Type B pancreatic cell (in vitro differentiated cells): ENCODE measurements around the gene DNAH7. TPM values are rescaled to one million over a fixed set of nuclear protein-coding genes. Genes with fewer than 3 reads are reported as not detected.

Experiments
- DNase-seq: peaks from one replicate; pipeline ENCODE4 v3.0.0; 2021; ENCODE audit warnings: mixed read lengths; ENCODE audit not compliant: unreplicated experiment; ENCODE audit errors: extremely low spot score
- H3K27ac Mint-ChIP-seq: 2 replicates; pipeline ENCODE4 v1.8.0; 2021; ENCODE audit warnings: mild to moderate bottlenecking, mixed read lengths
- H3K27me3 Mint-ChIP-seq: 2 replicates; pipeline ENCODE4 v1.8.0; 2021; ENCODE audit warnings: mixed read lengths
- H3K36me3 Mint-ChIP-seq: 2 replicates; pipeline ENCODE4 v1.8.0; 2021; ENCODE audit warnings: mixed read lengths
- H3K4me1 Mint-ChIP-seq: one replicate; pipeline ENCODE4 v1.8.0; 2021; ENCODE audit warnings: mixed read lengths; ENCODE audit not compliant: unreplicated experiment
- H3K4me3 Mint-ChIP-seq: 2 replicates; pipeline ENCODE4 v1.8.0; 2021; ENCODE audit warnings: mild to moderate bottlenecking, mixed read lengths
- H3K9me3 Mint-ChIP-seq: 2 replicates; pipeline ENCODE4 v1.8.0; 2021; ENCODE audit warnings: mixed read lengths
- total RNA-seq: library from RNA; stranded (reverse); gene quantifications from 2 replicates; pipeline ENCODE4 v1.2.1, GENCODE V29; 2021; ENCODE audit warnings: low replicate concordance
- TF ChIP-seq, protein P1 (sequence below): fragments of 200-600 bp; sonication (generic); conservative IDR thresholded peaks from 2 replicates; pipeline ENCODE4 v1.5.0; 2021; ENCODE audit warnings: antibody characterized with exemption, mild to moderate bottlenecking

DNAH7 gene
- total RNA-seq, 1 donor from 2014 or later: 7.5 TPM

- Mint-ChIP-seq H3K4me1 (peaks cover 16% of the 10 kb centered on the region), H3K4me3 (no peak overlapping the region), H3K27ac (no peak overlapping the region), H3K9me3 (no peaks in the 10 kb centered on the region), H3K27me3 (no peaks in the 10 kb centered on the region), H3K36me3 (peaks cover 3% of the 10 kb centered on the region)
- no peak for DNase-seq
- TF ChIP-seq, protein P1, sequence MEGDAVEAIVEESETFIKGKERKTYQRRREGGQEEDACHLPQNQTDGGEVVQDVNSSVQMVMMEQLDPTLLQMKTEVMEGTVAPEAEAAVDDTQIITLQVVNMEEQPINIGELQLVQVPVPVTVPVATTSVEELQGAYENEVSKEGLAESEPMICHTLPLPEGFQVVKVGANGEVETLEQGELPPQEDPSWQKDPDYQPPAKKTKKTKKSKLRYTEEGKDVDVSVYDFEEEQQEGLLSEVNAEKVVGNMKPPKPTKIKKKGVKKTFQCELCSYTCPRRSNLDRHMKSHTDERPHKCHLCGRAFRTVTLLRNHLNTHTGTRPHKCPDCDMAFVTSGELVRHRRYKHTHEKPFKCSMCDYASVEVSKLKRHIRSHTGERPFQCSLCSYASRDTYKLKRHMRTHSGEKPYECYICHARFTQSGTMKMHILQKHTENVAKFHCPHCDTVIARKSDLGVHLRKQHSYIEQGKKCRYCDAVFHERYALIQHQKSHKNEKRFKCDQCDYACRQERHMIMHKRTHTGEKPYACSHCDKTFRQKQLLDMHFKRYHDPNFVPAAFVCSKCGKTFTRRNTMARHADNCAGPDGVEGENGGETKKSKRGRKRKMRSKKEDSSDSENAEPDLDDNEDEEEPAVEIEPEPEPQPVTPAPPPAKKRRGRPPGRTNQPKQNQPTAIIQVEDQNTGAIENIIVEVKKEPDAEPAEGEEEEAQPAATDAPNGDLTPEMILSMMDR: no peak
Measured at GRCh38 chr2:196108604-196109003, 40.0 kb upstream of the DNAH7 start.

- no peak for DNase-seq
- peaks cover 3% of the 10 kb centered on the region for H3K36me3 Mint-ChIP-seq
- H3K27me3 Mint-ChIP-seq: no peaks in the 10 kb centered on the region
- H3K4me3 Mint-ChIP-seq: no peak overlapping the region
- TF ChIP-seq, protein P1: no peak
- no peak overlapping the region for H3K27ac Mint-ChIP-seq
- peaks cover 19% of the 10 kb centered on the region for H3K4me1 Mint-ChIP-seq
- no peaks in the 10 kb centered on the region for H3K9me3 Mint-ChIP-seq
Measured at GRCh38 chr2:196105951-196106350, 37.3 kb upstream of the DNAH7 start.

GRCh38 chr2:196104066-196104465 is 35.4 kb upstream of the DNAH7 start:
- no peak overlapping the region for H3K27ac Mint-ChIP-seq
- no peaks in the 10 kb centered on the region for H3K27me3 Mint-ChIP-seq
- no peak overlapping the region for H3K4me3 Mint-ChIP-seq
- no peaks in the 10 kb centered on the region for H3K9me3 Mint-ChIP-seq
- H3K4me1 Mint-ChIP-seq: peaks cover 21% of the 10 kb centered on the region
- DNase-seq: no peak
- TF ChIP-seq, protein P1: no peak
- H3K36me3 Mint-ChIP-seq: peaks cover 3% of the 10 kb centered on the region

DNA sequence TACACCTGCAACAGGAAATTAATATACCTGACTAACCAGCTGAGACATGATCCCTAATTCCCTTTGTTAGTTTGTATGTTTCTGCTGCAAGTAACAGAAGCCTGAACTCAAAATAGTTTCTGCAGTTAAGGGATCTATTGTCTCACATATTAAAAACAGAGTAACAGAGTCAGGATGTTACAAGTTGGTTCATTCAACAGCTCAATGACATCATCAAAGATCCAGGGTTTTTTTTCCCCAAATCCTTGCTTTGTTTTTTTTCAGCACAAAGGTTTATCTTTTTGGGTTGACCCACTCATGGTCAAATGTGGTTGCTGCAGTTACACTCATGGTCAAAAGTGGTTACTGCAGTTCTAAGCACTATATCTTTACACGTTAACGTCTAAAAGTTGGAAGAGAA is 35.0 kb upstream of the DNAH7 start:
- Mint-ChIP-seq H3K9me3 (no peaks in the 10 kb centered on the region), H3K4me1 (peaks cover 21% of the 10 kb centered on the region), H3K36me3 (peaks cover 3% of the 10 kb centered on the region), H3K4me3 (no peak overlapping the region), H3K27me3 (peaks cover 2% of the 10 kb centered on the region), H3K27ac (no peak overlapping the region)
- no peak for DNase-seq
- TF ChIP-seq, protein P1: no peak

GRCh38 chr2:196101325-196101991 is 32.8 kb upstream of the DNAH7 start:
- Mint-ChIP-seq H3K36me3 (peaks cover under 1% of the 10 kb centered on the region), H3K27me3 (peaks cover 3% of the 10 kb centered on the region), H3K9me3 (no peaks in the 10 kb centered on the region), H3K4me1 (peaks cover 21% of the 10 kb centered on the region), H3K4me3 (no peak overlapping the region), H3K27ac (no peak overlapping the region)
- TF ChIP-seq, protein P1: no peak
- no peak for DNase-seq

GRCh38 chr2:196099916-196100315 is 31.3 kb upstream of the DNAH7 start:
- Mint-ChIP-seq H3K9me3 (no peaks in the 10 kb centered on the region), H3K27me3 (peaks cover 3% of the 10 kb centered on the region), H3K4me3 (no peak overlapping the region), H3K27ac (no peak overlapping the region), H3K4me1 (peaks cover 11% of the 10 kb centered on the region), H3K36me3 (no peaks in the 10 kb centered on the region)
- DNase-seq: no peak
- TF ChIP-seq, protein P1: no peak
